ENCODE data around the gene SPPL2A. TPM values are rescaled to one million over a fixed set of nuclear protein-coding genes. Genes with fewer than 3 reads are reported as not detected.

The SPPL2A gene
- total RNA-seq, 1 experiment from 2014 or later = 64.4 TPM

- no peak overlapping the region for H3K9ac ChIP-seq (ENCODE audit: extremely low read depth, insufficient read length, low read length)
- no peak overlapping the region for H2BK5ac ChIP-seq (ENCODE audit: insufficient read length, low read length)
- no peak overlapping the region for H2BK12ac ChIP-seq (ENCODE audit: insufficient read length, low read depth, low read length)
- H3K4me2 ChIP-seq (ENCODE audit: insufficient read depth, insufficient read length, low read length) = no peak overlapping the region
- no peaks in the 10 kb centered on the region for H3K27me3 Mint-ChIP-seq (ENCODE audit: low read depth)
- no peak overlapping the region for H4K8ac ChIP-seq (replicated peaks; ENCODE audit: insufficient read length, low read depth, low read length)
- no CpG with 5 or more reads among the region's 4 CpGs for WGBS (ENCODE audit: extremely low coverage, insufficient read length, low lambda C conversion rate)
- no peaks in the 10 kb centered on the region for H3K23me2 ChIP-seq (ENCODE audit: insufficient read length, low read depth, low read length, poor library complexity, severe bottlenecking)
- H3K4ac ChIP-seq (ENCODE audit: low read depth, low read length) = no peak overlapping the region
- H3T11ph ChIP-seq (ENCODE audit: low read length) = no peak overlapping the region
- H4K5ac ChIP-seq (ENCODE audit: insufficient read length, low read depth, low read length) = no peak overlapping the region
- H3K4me1 Mint-ChIP-seq = peaks cover 8 to 15% of the 10 kb centered on the region in 2 experiments
- no peaks in the 10 kb centered on the region for H3K79me2 ChIP-seq (ENCODE audit: insufficient read depth, low read length)
- H4K91ac ChIP-seq (ENCODE audit: insufficient read length, low read depth, low read length) = no peak overlapping the region
- no peak overlapping the region for H3K23ac ChIP-seq (ENCODE audit: insufficient read length, low read depth, low read length)
- no peak overlapping the region for H3K27ac Mint-ChIP-seq
- no peak overlapping the region for H2BK15ac ChIP-seq (ENCODE audit: low read depth, low read length)
- H3K14ac ChIP-seq (ENCODE audit: insufficient read depth, low read length) = no peak overlapping the region
- TF ChIP-seq, protein P1, sequence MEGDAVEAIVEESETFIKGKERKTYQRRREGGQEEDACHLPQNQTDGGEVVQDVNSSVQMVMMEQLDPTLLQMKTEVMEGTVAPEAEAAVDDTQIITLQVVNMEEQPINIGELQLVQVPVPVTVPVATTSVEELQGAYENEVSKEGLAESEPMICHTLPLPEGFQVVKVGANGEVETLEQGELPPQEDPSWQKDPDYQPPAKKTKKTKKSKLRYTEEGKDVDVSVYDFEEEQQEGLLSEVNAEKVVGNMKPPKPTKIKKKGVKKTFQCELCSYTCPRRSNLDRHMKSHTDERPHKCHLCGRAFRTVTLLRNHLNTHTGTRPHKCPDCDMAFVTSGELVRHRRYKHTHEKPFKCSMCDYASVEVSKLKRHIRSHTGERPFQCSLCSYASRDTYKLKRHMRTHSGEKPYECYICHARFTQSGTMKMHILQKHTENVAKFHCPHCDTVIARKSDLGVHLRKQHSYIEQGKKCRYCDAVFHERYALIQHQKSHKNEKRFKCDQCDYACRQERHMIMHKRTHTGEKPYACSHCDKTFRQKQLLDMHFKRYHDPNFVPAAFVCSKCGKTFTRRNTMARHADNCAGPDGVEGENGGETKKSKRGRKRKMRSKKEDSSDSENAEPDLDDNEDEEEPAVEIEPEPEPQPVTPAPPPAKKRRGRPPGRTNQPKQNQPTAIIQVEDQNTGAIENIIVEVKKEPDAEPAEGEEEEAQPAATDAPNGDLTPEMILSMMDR (conservative IDR thresholded peaks at IDR 0.05) = no peak
- DNase-seq = no peak
- H3K79me1 ChIP-seq (ENCODE audit: insufficient read depth, low read depth, low read length, poor library complexity, severe bottlenecking) = no peaks in the 10 kb centered on the region
- H3K4me1 ChIP-seq (ENCODE audit: insufficient read depth, low read length) = no peaks in the 10 kb centered on the region; the same call in 1 of the 2 replicates
- no peak overlapping the region for H3K27ac ChIP-seq (ENCODE audit: insufficient read length, low read depth, low read length)
- H3K18ac ChIP-seq (ENCODE audit: insufficient read length, low read depth, low read length) = no peak overlapping the region
- H2BK120ac ChIP-seq (ENCODE audit: low read depth, low read length, poor library complexity, severe bottlenecking) = no peak overlapping the region
- H2AK5ac ChIP-seq (ENCODE audit: insufficient read length, low read length) = no peak overlapping the region
- no peaks in the 10 kb centered on the region for H3K9me3 ChIP-seq (ENCODE audit: control insufficient read depth, low read depth, low read length)
- H4K20me1 ChIP-seq (ENCODE audit: control insufficient read depth, insufficient read depth, insufficient read length) = no peaks in the 10 kb centered on the region
- H3K9me3 Mint-ChIP-seq = no peaks in the 10 kb centered on the region
- peaks cover 34 to 85% (median 72%) of the 10 kb centered on the region in 3 experiments; a peak in 6 of 7 replicates for H3K36me3 Mint-ChIP-seq (ENCODE audit: insufficient read depth in 1 of 3, low read depth in 3 of 3)
- no peaks in the 10 kb centered on the region for H3K27me3 ChIP-seq (ENCODE audit: insufficient read depth, low read length)
- H2BK20ac ChIP-seq (ENCODE audit: low read depth, low read length, poor library complexity, severe bottlenecking) = no peak overlapping the region
- H2AFZ ChIP-seq (ENCODE audit: low read length) = no peak overlapping the region
- H3K4me3 Mint-ChIP-seq = no peak overlapping the region
- no peak overlapping the region for H3K56ac ChIP-seq (ENCODE audit: insufficient read length, low read depth, low read length)
Observed at GRCh38 chr15:50655555-50655954, 110.0 kb downstream of the SPPL2A start.
